Liver (tissue), 9 donors: ENCODE data around the gene KRT85. TPM values are rescaled to one million over a fixed set of nuclear protein-coding genes. Genes with fewer than 3 reads are reported as not detected.

ENCODE experiments used
- DNase-seq: peaks from one replicate; pipeline ENCODE4 v3.0.0-alpha.2; 2017; ENCODE audit warnings: low spot score
- H3K27ac ChIP-seq, 2 donors: one replicate each; pipeline ENCODE4 v1.7.0; 2013; ENCODE audit warnings: inconsistent platforms in 2 of 2, low read length in 2 of 2, control low read depth in 1 of 2, low read depth in 1 of 2, mild to moderate bottlenecking in 1 of 2
- H3K27me3 ChIP-seq, 4 donors: one replicate each; pipeline versions ENCODE4 v1.6.1 to v1.7.0; 2013; ENCODE audit warnings: low read length in 3 of 4, inconsistent platforms in 1 of 4, mild to moderate bottlenecking in 1 of 4, moderate library complexity in 1 of 4; ENCODE audit not compliant: control insufficient read depth in 4 of 4, insufficient read depth in 4 of 4
- H3K36me3 ChIP-seq, 4 donors: one replicate each; pipeline versions ENCODE4 v1.6.1 to v1.7.0; 2013; ENCODE audit warnings: low read length in 3 of 4, mild to moderate bottlenecking in 3 of 4, low read depth in 1 of 4, moderate library complexity in 1 of 4; ENCODE audit not compliant: control insufficient read depth in 4 of 4, insufficient read depth in 3 of 4
- H3K4me1 ChIP-seq, 4 donors: one replicate each; pipeline versions ENCODE4 v1.6.1 to v1.7.0; 2013; ENCODE audit warnings: low read length in 3 of 4, mild to moderate bottlenecking in 3 of 4, moderate library complexity in 1 of 4; ENCODE audit not compliant: control insufficient read depth in 4 of 4, insufficient read depth in 4 of 4
- H3K4me3 ChIP-seq, 3 donors: one replicate each; pipeline versions ENCODE4 v1.6.1 to v1.7.0; 2013; ENCODE audit warnings: low read length in 3 of 3, control low read depth in 1 of 3, low read depth in 1 of 3, mild to moderate bottlenecking in 1 of 3
- H3K9ac ChIP-seq, 2 donors: one replicate each; pipeline ENCODE4 v1.7.0; 2013; ENCODE audit warnings: low read length in 2 of 2, mild to moderate bottlenecking in 2 of 2, moderate library complexity in 2 of 2, control low read depth in 1 of 2, low read depth in 1 of 2
- H3K9me3 ChIP-seq, 4 donors: one replicate each; pipeline versions ENCODE4 v1.6.1 to v1.7.0; 2013; ENCODE audit warnings: low read length in 3 of 4; ENCODE audit not compliant: control insufficient read depth in 4 of 4
- EGR1 ChIP-seq, 2 donors: IDR thresholded peaks; 2 replicates each; pipeline ENCODE4 v1.6.1; 2016 to 2018; ENCODE audit warnings: antibody characterized with exemption in 2 of 2, low read depth in 2 of 2
- FOXA1 ChIP-seq: IDR thresholded peaks from 2 replicates; pipeline ENCODE4 v1.6.1; 2016; ENCODE audit warnings: antibody characterized with exemption
- FOXA2 ChIP-seq: IDR thresholded peaks from 2 replicates; pipeline ENCODE4 v1.6.1; 2016; ENCODE audit warnings: antibody characterized with exemption
- GABPA ChIP-seq, 2 donors: IDR thresholded peaks in 1 of 2; conservative IDR thresholded peaks in 1 of 2; 2 replicates each; pipeline ENCODE4 v1.6.1; 2016; ENCODE audit warnings: antibody characterized with exemption in 2 of 2, mild to moderate bottlenecking in 1 of 2, moderate library complexity in 1 of 2
- HNF4A ChIP-seq, 2 donors: conservative IDR thresholded peaks; 2 replicates each; pipeline ENCODE4 v1.6.1; 2016; ENCODE audit warnings: antibody characterized with exemption in 2 of 2, mild to moderate bottlenecking in 2 of 2
- HNF4G ChIP-seq: IDR thresholded peaks from 2 replicates; pipeline ENCODE4 v1.6.1; 2016; ENCODE audit warnings: antibody characterized with exemption
- JUND ChIP-seq, 2 donors: IDR thresholded peaks; 2 replicates each; pipeline ENCODE4 v1.6.1; 2016; ENCODE audit warnings: antibody characterized with exemption in 2 of 2
- NR2F2 ChIP-seq: IDR thresholded peaks from 2 replicates; pipeline ENCODE4 v1.6.1; 2016; ENCODE audit warnings: antibody characterized with exemption
- RAD21 ChIP-seq, 2 donors: IDR thresholded peaks; 2 replicates each; pipeline ENCODE4 v1.6.1; 2016; ENCODE audit warnings: antibody characterized with exemption in 2 of 2, mild to moderate bottlenecking in 2 of 2
- RXRA ChIP-seq, 2 donors: IDR thresholded peaks; 2 replicates each; pipeline ENCODE4 v1.6.1; 2017 to 2018; ENCODE audit warnings: antibody characterized with exemption in 2 of 2, mild to moderate bottlenecking in 1 of 2
- SP1 ChIP-seq: IDR thresholded peaks from 2 replicates; pipeline ENCODE4 v1.6.1; 2018; ENCODE audit warnings: antibody characterized with exemption, mild to moderate bottlenecking
- TAF1 ChIP-seq: conservative IDR thresholded peaks from 2 replicates; pipeline ENCODE4 v1.6.1; 2016; ENCODE audit warnings: antibody characterized with exemption, mild to moderate bottlenecking
- YY1 ChIP-seq: IDR thresholded peaks from 2 replicates; pipeline ENCODE4 v1.6.1; 2016; ENCODE audit warnings: antibody characterized with exemption, mild to moderate bottlenecking
- WGBS: extraction: QIAGEN DNeasy Blood & Tissue Kit; methylation state at CpG from one replicate; pipeline ENCODE4 v1.1.7; 2013; 5-methylcytosine and 5-hydroxymethylcytosine counted together
- polyA plus RNA-seq, 2 donors: library from polyadenylated mRNA; stranded (reverse) in 1 of 2; unstranded in 1 of 2; fragments of 200-250 nt in 1 of 2; fragments of >200 nt in 1 of 2; fragmentation: Nextera tagmentation in 1 of 2; extraction: Ambion mirVana in 1 of 2; gene quantifications; one replicate each; pipeline versions ENCODE4 v1.2.1 to v1.2.3, GENCODE V29; 2013 to 2015
- total RNA-seq, 2 donors: library from RNA; depleted of rRNA; stranded (reverse); fragments of >200 nt; gene quantifications; one replicate each; pipeline ENCODE4 v1.2.3, GENCODE V29; 2014
- TF ChIP-seq, protein P1 (sequence below): fragments of 150-350 bp; IDR thresholded peaks from 2 replicates; pipeline ENCODE4 v1.5.1; 2017; ENCODE audit warnings: improper control_type of control experiment, low read depth, low read length; ENCODE audit not compliant: missing input control
- TF ChIP-seq, protein P2 (sequence below): IDR thresholded peaks from 2 replicates; pipeline ENCODE4 v1.6.1; 2016; ENCODE audit warnings: antibody characterized with exemption
- TF ChIP-seq, protein P3 (sequence below): IDR thresholded peaks from 2 replicates; pipeline ENCODE4 v1.6.1; 2016; ENCODE audit warnings: antibody characterized with exemption
- TF ChIP-seq, protein P4 (sequence below): IDR thresholded peaks from 2 replicates; pipeline ENCODE4 v1.6.1; 2016; ENCODE audit warnings: antibody characterized with exemption, mild to moderate bottlenecking
- TF ChIP-seq, protein P5 (sequence below): IDR thresholded peaks from 2 replicates; pipeline ENCODE4 v1.6.1; 2016; ENCODE audit warnings: antibody characterized with exemption
- donor health status: healthy.
- donor health status: healthy.
- donor health status: healthy.
- donor health status: healthy.
- donor health status: healthy.

Gene KRT85
- total and polyA plus RNA-seq, 4 donors, result not detected

DNA sequence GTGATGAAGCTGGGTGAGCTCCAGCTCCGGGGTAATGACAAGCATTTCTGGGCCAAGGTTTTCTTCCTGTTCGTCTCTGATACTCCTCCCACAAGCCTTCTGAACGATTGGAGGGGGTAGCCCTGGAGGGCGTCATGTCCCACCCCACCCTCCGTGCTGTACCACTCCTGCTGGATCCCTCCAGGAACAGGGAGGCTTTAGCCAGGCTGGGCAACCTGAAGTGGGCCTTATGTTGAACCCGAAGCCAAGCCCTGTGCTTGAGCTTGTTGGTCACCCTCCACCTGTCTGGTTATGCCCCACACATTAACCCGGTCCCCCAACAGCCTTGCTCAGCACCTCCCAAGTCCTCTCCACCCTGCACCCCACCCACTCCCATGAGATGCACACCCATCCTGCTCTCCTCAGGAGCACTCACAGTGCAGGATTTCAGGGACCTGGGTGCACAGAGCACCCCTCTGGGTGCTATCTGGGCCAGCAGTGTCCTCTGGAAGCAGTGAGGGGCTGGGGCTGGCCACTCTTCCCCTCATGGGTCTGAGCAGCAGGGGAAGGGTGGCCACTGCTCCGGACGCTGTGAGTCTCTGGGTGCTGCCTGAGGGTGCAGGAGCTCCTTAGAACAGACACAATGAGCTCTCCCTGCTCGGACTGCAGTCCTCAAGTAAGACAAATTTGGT, 39.3 kb downstream of the KRT85 start:
- TF ChIP-seq SP1, result no peak
- TF ChIP-seq, protein P1, sequence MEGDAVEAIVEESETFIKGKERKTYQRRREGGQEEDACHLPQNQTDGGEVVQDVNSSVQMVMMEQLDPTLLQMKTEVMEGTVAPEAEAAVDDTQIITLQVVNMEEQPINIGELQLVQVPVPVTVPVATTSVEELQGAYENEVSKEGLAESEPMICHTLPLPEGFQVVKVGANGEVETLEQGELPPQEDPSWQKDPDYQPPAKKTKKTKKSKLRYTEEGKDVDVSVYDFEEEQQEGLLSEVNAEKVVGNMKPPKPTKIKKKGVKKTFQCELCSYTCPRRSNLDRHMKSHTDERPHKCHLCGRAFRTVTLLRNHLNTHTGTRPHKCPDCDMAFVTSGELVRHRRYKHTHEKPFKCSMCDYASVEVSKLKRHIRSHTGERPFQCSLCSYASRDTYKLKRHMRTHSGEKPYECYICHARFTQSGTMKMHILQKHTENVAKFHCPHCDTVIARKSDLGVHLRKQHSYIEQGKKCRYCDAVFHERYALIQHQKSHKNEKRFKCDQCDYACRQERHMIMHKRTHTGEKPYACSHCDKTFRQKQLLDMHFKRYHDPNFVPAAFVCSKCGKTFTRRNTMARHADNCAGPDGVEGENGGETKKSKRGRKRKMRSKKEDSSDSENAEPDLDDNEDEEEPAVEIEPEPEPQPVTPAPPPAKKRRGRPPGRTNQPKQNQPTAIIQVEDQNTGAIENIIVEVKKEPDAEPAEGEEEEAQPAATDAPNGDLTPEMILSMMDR, result no peak
- no peak for TF ChIP-seq FOXA1
- no peak for TF ChIP-seq JUND (IDR thresholded peaks at IDR 0.05)
- TF ChIP-seq, protein P2, sequence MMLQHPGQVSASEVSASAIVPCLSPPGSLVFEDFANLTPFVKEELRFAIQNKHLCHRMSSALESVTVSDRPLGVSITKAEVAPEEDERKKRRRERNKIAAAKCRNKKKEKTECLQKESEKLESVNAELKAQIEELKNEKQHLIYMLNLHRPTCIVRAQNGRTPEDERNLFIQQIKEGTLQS, result no peak
- TF ChIP-seq, protein P3, sequence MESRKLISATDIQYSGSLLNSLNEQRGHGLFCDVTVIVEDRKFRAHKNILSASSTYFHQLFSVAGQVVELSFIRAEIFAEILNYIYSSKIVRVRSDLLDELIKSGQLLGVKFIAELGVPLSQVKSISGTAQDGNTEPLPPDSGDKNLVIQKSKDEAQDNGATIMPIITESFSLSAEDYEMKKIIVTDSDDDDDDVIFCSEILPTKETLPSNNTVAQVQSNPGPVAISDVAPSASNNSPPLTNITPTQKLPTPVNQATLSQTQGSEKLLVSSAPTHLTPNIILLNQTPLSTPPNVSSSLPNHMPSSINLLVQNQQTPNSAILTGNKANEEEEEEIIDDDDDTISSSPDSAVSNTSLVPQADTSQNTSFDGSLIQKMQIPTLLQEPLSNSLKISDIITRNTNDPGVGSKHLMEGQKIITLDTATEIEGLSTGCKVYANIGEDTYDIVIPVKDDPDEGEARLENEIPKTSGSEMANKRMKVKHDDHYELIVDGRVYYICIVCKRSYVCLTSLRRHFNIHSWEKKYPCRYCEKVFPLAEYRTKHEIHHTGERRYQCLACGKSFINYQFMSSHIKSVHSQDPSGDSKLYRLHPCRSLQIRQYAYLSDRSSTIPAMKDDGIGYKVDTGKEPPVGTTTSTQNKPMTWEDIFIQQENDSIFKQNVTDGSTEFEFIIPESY, result no peak
- TF ChIP-seq NR2F2, result no peak
- TF ChIP-seq GABPA (IDR thresholded peaks at IDR 0.05 in 1 of 2, conservative IDR thresholded peaks at IDR 0.05 in 1 of 2), result no peak
- no peak for TF ChIP-seq HNF4A (conservative IDR thresholded peaks at IDR 0.05)
- no peak for TF ChIP-seq TAF1
- TF ChIP-seq FOXA2, result no peak
- TF ChIP-seq, protein P4, sequence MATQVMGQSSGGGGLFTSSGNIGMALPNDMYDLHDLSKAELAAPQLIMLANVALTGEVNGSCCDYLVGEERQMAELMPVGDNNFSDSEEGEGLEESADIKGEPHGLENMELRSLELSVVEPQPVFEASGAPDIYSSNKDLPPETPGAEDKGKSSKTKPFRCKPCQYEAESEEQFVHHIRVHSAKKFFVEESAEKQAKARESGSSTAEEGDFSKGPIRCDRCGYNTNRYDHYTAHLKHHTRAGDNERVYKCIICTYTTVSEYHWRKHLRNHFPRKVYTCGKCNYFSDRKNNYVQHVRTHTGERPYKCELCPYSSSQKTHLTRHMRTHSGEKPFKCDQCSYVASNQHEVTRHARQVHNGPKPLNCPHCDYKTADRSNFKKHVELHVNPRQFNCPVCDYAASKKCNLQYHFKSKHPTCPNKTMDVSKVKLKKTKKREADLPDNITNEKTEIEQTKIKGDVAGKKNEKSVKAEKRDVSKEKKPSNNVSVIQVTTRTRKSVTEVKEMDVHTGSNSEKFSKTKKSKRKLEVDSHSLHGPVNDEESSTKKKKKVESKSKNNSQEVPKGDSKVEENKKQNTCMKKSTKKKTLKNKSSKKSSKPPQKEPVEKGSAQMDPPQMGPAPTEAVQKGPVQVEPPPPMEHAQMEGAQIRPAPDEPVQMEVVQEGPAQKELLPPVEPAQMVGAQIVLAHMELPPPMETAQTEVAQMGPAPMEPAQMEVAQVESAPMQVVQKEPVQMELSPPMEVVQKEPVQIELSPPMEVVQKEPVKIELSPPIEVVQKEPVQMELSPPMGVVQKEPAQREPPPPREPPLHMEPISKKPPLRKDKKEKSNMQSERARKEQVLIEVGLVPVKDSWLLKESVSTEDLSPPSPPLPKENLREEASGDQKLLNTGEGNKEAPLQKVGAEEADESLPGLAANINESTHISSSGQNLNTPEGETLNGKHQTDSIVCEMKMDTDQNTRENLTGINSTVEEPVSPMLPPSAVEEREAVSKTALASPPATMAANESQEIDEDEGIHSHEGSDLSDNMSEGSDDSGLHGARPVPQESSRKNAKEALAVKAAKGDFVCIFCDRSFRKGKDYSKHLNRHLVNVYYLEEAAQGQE, result no peak
- TF ChIP-seq HNF4G, result no peak
- TF ChIP-seq, protein P5, sequence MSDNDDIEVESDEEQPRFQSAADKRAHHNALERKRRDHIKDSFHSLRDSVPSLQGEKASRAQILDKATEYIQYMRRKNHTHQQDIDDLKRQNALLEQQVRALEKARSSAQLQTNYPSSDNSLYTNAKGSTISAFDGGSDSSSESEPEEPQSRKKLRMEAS, result no peak
- no peak for TF ChIP-seq EGR1 (IDR thresholded peaks at IDR 0.05; ENCODE audit: low read depth in 2 of 2)
- no peak for TF ChIP-seq YY1
- TF ChIP-seq RXRA (IDR thresholded peaks at IDR 0.05), result no peak
- no peak for TF ChIP-seq RAD21 (IDR thresholded peaks at IDR 0.05)
- Histone ChIP-seq H3K4me3 (no peak overlapping the region), H3K27me3 (no peaks in the 10 kb centered on the region), H3K36me3 (no peaks in the 10 kb centered on the region), H3K27ac (no peak overlapping the region), H3K4me1 (peaks cover 0 to 24% (median 14%) of the 10 kb centered on the region in 4 donors), H3K9ac (no peak overlapping the region), H3K9me3 (no peaks in the 10 kb centered on the region)
- DNase-seq, result no peak
- WGBS, result 66% methylated on average over 10 of the region's 10 CpGs
